HG02840 (cell line): ENCODE results near the gene UAP1L1.
A peak's percentile ranks its signal among the peaks of the same experiment; 100 is the strongest.
"Not testable (repeated sequence)": the region's sequence is repeated elsewhere in the genome, so short reads cannot be mapped to it uniquely, and the experiment has no call there.

Experiments
- ATAC-seq: cut with Tn5 transposase; IDR thresholded peaks from one replicate; pipeline ENCODE4 v1.9.1; 2021; ENCODE audit warnings: mild to moderate bottlenecking, moderate library complexity, moderate number of reproducible peaks; ENCODE audit not compliant: unreplicated experiment, low FRiP score

Gene UAP1L1

GRCh38 chr9:137077010-137077747 lies at the start of gene UAP1L1:
Gene UAP1L1, plus strand, starts transcription at chr9:137077517. Its CDS starts 16 bp downstream, at chr9:137077533.
- ATAC-seq: peak; percentile 45

- no peak for ATAC-seq
Measured at GRCh38 chr9:137028263-137029057, 48.9 kb upstream of the UAP1L1 start.

GRCh38 chr9:137029058-137029936 lies 48.0 kb upstream of the UAP1L1 start:
- no peak for ATAC-seq

GRCh38 chr9:137030006-137030405 lies 47.3 kb upstream of the UAP1L1 start:
- ATAC-seq: no peak

GRCh38 chr9:137030538-137031527 lies 46.5 kb upstream of the UAP1L1 start:
- no peak for ATAC-seq

GRCh38 chr9:137031904-137032640 lies 45.2 kb upstream of the UAP1L1 start, which contains the start of gene FUT7:
Gene FUT7, minus strand, starts transcription at chr9:137032088. Its CDS starts 97 bp downstream, at chr9:137031991.
- ATAC-seq: no peak

- ATAC-seq: no peak
Measured at GRCh38 chr9:137032858-137033257, 44.5 kb upstream of the UAP1L1 start.

- ATAC-seq: not testable (repeated sequence)
Measured at GRCh38 chr9:137033481-137033880, 43.8 kb upstream of the UAP1L1 start.

- no peak for ATAC-seq
Measured at GRCh38 chr9:137034039-137034708, 43.1 kb upstream of the UAP1L1 start.

- no peak for ATAC-seq
Measured at GRCh38 chr9:137034709-137035506, 42.4 kb upstream of the UAP1L1 start.

GRCh38 chr9:137035507-137035834 lies 41.8 kb upstream of the UAP1L1 start:
- ATAC-seq: no peak

- no peak for ATAC-seq
Measured at GRCh38 chr9:137035937-137036336, 41.4 kb upstream of the UAP1L1 start.

GRCh38 chr9:137037035-137037434 lies 40.3 kb upstream of the UAP1L1 start:
- no peak for ATAC-seq

GRCh38 chr9:137037483-137037882 lies 39.8 kb upstream of the UAP1L1 start:
- no peak for ATAC-seq

- ATAC-seq: no peak
Measured at GRCh38 chr9:137038916-137039315, 38.4 kb upstream of the UAP1L1 start.

GRCh38 chr9:137039611-137040366 lies 37.5 kb upstream of the UAP1L1 start:
- no peak for ATAC-seq

- ATAC-seq: no peak
Measured at GRCh38 chr9:137040568-137040967, 36.7 kb upstream of the UAP1L1 start.
